Measurements from ENCODE around the gene TRIM56.

GRCh38 chr7:101084865-101085161, 468 bp upstream of the TRIM56 start:
- TF ChIP-seq CTCF (IDR thresholded peaks at IDR 0.05; ENCODE audit: low read length) (no peak), EZH2 (optimal IDR thresholded peaks at IDR 0.05; ENCODE audit: low read depth, low read length) (no peak)
